T-helper 1 cell treated with Interleukin-12 subunit alpha and Interleukin-12 subunit beta and Interleukin-4 antibody, amounts not matched to agents 30 ng/mL and 1 ng/mL, for 36 hours (primary cell): ENCODE measurements around the gene PXT1. TPM values are rescaled to one million over a fixed set of nuclear protein-coding genes. Genes with fewer than 3 reads are reported as not detected.

Experiments used
- intact Hi-C: fragments of 100-400 bp; cut with micrococcal nuclease; formaldehyde crosslinking; loops from one replicate; pipeline ENCODE4 v1.15.1; 2024
- total RNA-seq: library from RNA; stranded (reverse); gene quantifications from 2 replicates; pipeline ENCODE4 v1.2.3, GENCODE V29; 2022

The PXT1 gene
- total RNA-seq, 1 donor from 2014 or later: 0.25 TPM

GRCh38 chr6:36392621-36393020, 50.0 kb downstream of the PXT1 start:
- intact Hi-C loops: no loop called here

GRCh38 chr6:36389353-36389752, 53.3 kb downstream of the PXT1 start:
- intact Hi-C loops: no loop called here

GRCh38 chr6:36387440-36388303, 55.0 kb downstream of the PXT1 start, which contains the start of gene ETV7:
ETV7 (minus strand) TSS chr6:36387669; CDS start chr6:36387541, 128 bp downstream.
- intact Hi-C loops: loop anchor here (1.0 kb wide), 2 partner anchors 36 to 55 kb away; partner anchors contain the start of genes KCTD20 and PXT1

- intact Hi-C loops: loop anchor here (1.0 kb wide), 2 partner anchors 37 to 56 kb away; partner anchors contain the start of genes KCTD20 and PXT1
Observed at GRCh38 chr6:36386495-36387439, 55.9 kb downstream of the PXT1 start.

- intact Hi-C loops: no loop called here
Observed at GRCh38 chr6:36384095-36384494, 58.6 kb downstream of the PXT1 start.

- intact Hi-C loops: no loop called here
Observed at GRCh38 chr6:36383606-36384005, 59.0 kb downstream of the PXT1 start.

- intact Hi-C loops: no loop called here
Observed at GRCh38 chr6:36382976-36383375, 59.7 kb downstream of the PXT1 start.

- intact Hi-C loops: no loop called here
Observed at GRCh38 chr6:36381502-36382389, 60.9 kb downstream of the PXT1 start.

GRCh38 chr6:36380166-36380565, 62.5 kb downstream of the PXT1 start:
- intact Hi-C loops: no loop called here

GRCh38 chr6:36378936-36379335, 63.7 kb downstream of the PXT1 start:
- intact Hi-C loops: no loop called here

GRCh38 chr6:36378243-36378920, 64.3 kb downstream of the PXT1 start:
- intact Hi-C loops: no loop called here

GRCh38 chr6:36377594-36377993, 65.1 kb downstream of the PXT1 start:
- intact Hi-C loops: no loop called here

- intact Hi-C loops: no loop called here
Observed at GRCh38 chr6:36376742-36377141, 65.9 kb downstream of the PXT1 start.

- intact Hi-C loops: no loop called here
Observed at GRCh38 chr6:36376183-36376582, 66.5 kb downstream of the PXT1 start.

GRCh38 chr6:36375644-36376155, 67.0 kb downstream of the PXT1 start:
- intact Hi-C loops: no loop called here

- intact Hi-C loops: no loop called here
Observed at GRCh38 chr6:36374972-36375371, 67.7 kb downstream of the PXT1 start.

- intact Hi-C loops: no loop called here
Observed at GRCh38 chr6:36374194-36374593, 68.5 kb downstream of the PXT1 start.

GRCh38 chr6:36373368-36374019, 69.2 kb downstream of the PXT1 start:
- intact Hi-C loops: no loop called here

- intact Hi-C loops: no loop called here
Observed at GRCh38 chr6:36372088-36372487, 70.6 kb downstream of the PXT1 start.
